Stomach (tissue), 4 donors: ENCODE data around the gene SLC35B4.

ENCODE experiments used
- CTCF ChIP-seq, 7 experiments: fragments of 450-650 bp in 4 of 7; fragments of 200-600 bp in 3 of 7; sonication (generic) in 3 of 7; IDR thresholded peaks; one replicate each; pipeline ENCODE4 v1.5.1; 2016 to 2019; ENCODE audit warnings: antibody characterized with exemption in 7 of 7, control low read depth in 2 of 7, mild to moderate bottlenecking in 1 of 7
- EP300 ChIP-seq: sonication (generic); formaldehyde crosslinking; IDR thresholded peaks from one replicate; pipeline ENCODE4 v1.6.1; 2017; ENCODE audit warnings: antibody characterized with exemption
- POLR2A ChIP-seq, 4 donors: fragments of 450-650 bp; IDR thresholded peaks; one replicate each; pipeline ENCODE4 v1.6.1; 2016; ENCODE audit warnings: antibody characterized with exemption in 4 of 4, control low read depth in 2 of 4, mild to moderate bottlenecking in 1 of 4, moderate library complexity in 1 of 4

- no peak for TF ChIP-seq CTCF (IDR thresholded peaks at IDR 0.05)
- no peak for TF ChIP-seq POLR2A (IDR thresholded peaks at IDR 0.05)
- no peak for TF ChIP-seq EP300
These were observed 37.4 kb downstream of the SLC35B4 start for GRCh38 chr7:134279336-134279735.
